ENCODE measurements around the gene ADAM29.
"Not testable (repeated sequence)": the region's sequence is repeated elsewhere in the genome, so short reads cannot be mapped to it uniquely, and the experiment has no call there.

GRCh38 chr4:174873146-174873545 is 45.0 kb upstream of the ADAM29 start:
- TF ChIP-seq CTCF (IDR thresholded peaks at IDR 0.05; ENCODE audit: insufficient read depth, low read length, poor library complexity, severe bottlenecking); EZH2phosphoT487 (conservative IDR thresholded peaks at IDR 0.05; ENCODE audit: low read length): not testable (repeated sequence)
